GM18868 (cell line): ENCODE measurements around the gene CEP135.
"Not testable (repeated sequence)": the region's sequence is repeated elsewhere in the genome, so short reads cannot be mapped to it uniquely, and the experiment has no call there.

Experiments used
- ATAC-seq: cut with Tn5 transposase; IDR thresholded peaks from one replicate; pipeline ENCODE4 v1.9.1; 2021; ENCODE audit warnings: mild to moderate bottlenecking, moderate library complexity; ENCODE audit not compliant: unreplicated experiment

Gene CEP135, protein sequence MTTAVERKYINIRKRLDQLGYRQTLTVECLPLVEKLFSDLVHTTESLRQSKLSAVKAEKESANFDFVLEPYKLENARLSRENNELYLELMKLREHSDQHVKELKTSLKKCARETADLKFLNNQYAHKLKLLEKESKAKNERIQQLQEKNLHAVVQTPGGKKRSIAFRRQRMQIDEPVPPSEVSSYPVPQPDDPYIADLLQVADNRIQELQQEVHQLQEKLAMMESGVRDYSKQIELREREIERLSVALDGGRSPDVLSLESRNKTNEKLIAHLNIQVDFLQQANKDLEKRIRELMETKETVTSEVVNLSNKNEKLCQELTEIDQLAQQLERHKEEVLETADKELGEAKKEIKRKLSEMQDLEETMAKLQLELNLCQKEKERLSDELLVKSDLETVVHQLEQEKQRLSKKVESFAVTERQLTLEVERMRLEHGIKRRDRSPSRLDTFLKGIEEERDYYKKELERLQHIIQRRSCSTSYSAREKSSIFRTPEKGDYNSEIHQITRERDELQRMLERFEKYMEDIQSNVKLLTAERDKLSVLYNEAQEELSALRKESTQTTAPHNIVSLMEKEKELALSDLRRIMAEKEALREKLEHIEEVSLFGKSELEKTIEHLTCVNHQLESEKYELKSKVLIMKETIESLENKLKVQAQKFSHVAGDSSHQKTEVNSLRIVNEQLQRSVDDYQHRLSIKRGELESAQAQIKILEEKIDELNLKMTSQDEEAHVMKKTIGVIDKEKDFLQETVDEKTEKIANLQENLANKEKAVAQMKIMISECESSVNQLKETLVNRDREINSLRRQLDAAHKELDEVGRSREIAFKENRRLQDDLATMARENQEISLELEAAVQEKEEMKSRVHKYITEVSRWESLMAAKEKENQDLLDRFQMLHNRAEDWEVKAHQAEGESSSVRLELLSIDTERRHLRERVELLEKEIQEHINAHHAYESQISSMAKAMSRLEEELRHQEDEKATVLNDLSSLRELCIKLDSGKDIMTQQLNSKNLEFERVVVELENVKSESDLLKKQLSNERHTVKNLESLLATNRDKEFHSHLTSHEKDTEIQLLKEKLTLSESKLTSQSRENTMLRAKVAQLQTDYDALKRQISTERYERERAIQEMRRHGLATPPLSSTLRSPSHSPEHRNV

DNA sequence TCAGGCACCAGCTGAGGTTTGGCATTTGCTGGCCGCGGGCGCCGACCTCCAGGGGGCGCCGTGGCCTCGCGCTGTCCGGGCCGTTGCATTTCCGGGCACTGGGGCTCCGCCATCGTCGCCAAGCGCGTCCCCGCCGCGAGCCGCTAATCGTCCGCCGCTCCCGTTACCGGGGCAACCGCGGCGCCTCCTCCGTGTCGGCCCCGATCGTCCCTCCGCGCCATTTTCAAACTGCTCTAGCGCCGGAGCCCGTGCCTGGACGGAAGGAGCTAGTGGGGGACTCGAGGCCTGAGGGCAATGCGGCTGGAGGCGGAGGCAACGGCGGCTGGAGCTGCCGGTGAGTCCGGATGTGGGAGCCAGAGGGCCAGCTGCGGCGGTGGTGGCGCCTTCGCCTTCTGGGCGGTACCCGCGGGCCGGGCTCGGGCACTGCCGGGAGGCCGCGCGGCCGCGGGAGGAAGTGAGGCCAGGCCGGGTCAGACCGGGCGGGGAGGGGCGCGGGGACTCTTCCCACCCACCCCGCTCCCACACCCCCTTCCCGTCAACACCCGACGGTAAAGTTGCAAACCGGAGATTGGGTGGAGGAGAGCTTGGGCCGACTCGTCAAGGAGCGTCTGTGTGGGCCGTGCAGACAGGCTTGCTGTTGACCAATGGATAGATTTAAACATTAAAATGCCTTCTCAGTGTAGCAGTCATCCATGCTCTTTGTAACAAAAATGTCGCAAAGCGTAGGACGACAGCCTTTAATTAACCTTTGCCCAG is at the start of gene CEP135:
CEP135 (plus strand) TSS at position 220 of the 756 bp plus-strand sequence. CDS start 3,186 bp downstream, outside the sequence.
- peak; percentile 77 for ATAC-seq

DNA sequence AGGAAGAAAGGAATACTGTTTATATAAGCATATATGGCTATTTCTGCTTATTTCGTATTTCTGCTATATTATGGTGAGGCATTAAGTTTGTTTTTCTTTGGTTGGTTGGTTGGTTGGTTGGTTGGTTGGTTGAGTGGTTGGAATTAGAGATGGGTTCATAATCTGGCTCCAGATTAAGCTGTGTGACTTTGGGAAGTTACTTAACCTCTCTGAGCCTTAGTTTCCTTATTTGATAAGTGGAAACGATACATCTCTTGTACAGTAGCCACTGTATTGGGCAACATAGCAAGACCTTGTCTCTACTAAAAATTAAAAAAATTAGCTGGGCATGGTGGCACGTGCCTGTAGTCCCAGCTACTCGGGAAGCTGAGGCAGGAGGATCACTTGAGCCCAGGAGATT is 46.1 kb upstream of the CEP135 start:
- ATAC-seq: no peak

DNA sequence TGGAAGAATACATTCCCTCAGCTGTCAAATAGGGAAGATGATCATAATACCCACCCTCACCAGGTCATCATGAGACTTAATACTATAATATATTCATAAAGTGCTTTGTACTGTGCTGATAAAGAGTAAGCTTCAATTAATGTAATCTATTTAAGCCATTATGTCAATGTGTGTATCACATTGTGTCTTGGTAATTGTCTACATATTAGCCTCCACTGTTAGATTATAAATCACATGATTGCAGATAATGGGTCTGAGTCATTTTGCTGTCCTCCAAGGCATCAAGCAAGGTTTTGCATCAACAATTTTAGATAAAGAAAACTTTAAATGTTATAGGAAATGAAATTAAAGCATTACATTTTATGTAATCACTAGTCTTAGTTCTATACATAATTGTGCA is 45.2 kb upstream of the CEP135 start:
- ATAC-seq: no peak

DNA sequence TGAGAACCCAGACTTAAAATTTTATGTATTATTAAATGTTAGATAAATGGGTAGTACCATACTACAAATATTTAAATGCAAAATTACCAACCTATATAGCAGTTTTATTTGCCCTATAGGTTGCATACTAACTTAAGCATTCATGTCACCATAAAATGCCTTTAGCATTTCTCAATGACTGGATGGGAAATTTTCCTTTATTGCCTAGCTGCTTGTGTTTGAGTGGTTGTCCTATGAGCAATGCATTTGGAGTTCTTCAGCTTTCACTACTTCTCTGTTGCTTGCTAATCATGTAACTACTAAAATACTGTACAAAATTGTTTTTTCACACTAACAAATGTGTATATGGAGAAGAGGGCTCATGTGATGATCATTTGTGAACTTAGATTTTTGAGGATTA is 44.2 kb upstream of the CEP135 start:
- no peak for ATAC-seq

DNA sequence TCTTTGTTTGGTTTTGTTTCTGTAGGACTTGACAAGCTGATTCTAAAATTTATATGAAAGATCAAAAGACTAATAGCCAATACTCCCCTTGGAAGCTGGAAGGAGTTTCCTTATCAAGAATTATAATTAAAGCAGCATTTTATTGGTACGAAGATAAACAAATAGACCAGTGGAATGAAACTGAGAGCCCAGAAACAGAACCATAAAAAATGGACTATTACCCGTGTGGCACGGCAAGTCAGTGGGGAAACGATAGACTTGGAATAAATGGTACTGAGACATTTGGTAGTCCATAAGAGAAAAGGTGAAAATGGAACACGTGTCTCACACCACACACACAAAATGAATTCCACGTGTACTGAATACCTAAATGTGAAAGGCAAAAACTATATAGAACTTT is 42.4 kb upstream of the CEP135 start:
- no peak for ATAC-seq

DNA sequence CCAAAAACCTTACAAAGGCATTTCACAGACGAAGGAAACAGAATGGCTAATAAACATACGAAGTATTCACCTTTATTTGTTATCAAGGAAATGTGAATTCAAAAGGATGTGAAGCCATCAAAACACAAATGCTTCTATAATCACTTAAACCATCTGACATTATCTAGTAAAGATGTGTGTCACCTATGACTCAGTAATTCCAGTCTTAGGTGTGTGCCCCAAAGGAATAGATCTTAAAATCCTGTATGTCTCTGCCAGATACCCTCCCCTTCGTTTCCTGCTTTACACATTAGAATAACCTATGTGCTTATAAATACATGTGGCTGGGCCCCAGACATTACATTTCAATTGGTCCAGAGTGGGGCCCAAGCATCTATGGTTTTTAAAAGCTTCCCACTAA is 41.8 kb upstream of the CEP135 start:
- peak; percentile 18 for ATAC-seq

DNA sequence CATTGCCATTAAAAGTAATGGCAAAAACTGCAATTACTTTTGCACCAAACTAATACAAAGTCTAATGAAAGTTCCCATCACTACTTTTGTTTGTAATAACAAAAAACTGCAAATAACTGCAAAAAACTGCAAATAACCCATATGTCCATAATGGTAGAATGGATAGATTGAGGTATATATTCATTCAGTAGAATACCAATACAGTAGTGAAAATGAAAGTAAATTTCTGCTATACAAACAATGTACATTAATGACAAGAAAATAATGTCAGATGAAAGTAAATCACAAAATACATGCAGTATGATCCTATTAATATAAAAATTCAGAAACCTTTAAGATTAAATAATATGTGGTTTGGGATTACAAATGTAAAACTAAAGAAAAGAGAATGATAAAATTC is 41.3 kb upstream of the CEP135 start:
- peak; percentile 60 for ATAC-seq

DNA sequence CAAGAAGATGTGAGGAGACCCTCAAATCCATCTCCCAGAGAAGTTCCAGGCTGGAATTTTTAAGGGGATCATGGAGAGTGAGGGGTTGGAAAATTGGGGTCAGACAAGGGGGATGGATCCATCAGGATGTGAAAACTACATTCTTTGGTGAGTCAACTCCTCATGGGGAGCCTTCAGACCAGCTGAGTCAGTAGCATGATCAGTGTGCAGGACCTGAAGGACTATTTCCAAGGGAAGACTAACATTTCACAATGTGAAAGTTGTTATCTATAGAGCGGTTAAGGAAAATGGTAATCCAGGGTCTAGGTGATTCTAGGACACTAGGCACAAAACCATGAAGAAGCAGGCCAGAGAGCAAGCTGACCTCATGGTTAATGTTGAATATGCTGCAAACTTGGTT is 38.6 kb upstream of the CEP135 start:
- no peak for ATAC-seq

DNA sequence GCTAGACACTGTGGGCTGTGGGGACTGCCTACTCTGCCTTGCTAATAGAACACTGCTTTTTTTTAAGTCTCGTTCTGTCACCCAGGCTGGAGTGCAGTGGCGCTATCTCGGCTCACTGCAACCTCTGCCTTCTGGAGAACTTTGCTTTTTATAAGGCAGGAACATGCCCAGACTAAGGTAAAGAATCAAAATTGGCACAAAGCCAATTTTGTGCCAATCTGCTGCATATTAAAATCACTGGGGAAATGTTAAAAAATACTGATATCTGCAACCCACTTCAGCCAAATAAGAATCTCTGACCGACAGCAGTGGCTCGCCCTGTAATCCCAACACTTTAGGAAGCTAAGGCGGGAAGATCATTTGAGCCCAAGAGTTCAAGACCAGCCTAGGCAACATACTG is 36.5 kb upstream of the CEP135 start:
- ATAC-seq: no peak

DNA sequence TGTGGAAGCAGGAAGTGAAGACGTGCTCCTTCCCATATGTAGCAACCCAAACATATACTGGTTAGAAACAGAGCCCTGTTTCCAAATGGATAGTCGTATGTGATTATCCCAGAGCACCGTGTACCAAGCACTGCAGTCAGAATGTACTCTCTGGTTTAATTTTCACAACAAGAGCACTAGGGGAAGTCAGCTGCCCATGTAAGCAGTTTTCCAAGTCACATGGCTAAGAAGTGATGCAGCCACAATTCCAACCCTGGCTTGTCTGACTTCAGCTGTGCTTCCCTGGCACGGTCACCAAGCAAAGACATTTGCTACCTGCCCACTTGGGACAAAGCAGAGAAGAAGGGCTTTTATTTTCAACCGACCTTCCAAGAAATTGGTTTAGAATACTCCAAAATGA is 28.2 kb upstream of the CEP135 start:
- ATAC-seq: no peak

DNA sequence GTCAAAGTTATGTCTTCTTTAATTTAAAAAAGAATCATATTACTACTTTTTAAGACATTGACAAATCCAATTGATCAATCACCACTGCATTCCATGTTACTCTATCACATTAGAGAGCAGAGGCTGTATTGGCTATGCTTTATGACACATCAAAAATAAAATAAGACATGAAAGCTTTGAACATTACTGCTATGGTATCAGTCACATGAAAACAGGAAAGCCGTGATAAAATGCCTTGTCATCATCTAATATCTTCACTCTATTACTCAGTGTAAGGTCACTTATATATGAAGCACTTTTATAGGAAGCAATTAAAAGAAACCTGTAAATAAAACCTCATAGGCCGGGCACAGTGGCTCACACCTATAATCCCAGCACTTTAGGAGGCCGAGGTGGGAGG is 27.7 kb upstream of the CEP135 start:
- ATAC-seq: no peak

DNA sequence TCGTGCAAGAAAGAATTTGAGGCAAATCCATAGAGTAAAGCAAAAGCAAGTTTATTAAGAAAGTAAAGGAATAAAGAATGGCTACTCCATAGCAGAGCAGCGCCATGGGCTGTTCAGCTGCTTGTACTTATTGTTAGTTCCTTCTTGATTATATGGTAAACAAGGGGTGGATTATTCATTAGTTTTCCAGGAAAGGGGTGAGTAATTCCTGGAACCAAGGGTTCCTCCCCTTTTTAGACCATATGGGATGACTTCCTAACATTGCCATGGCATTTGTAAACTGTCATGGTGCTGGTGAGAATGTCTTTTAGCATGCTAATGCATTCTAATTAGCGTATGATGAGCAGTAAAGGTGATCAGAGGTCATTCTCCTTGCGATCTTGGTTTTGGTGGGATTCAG is 23.5 kb upstream of the CEP135 start:
- no peak for ATAC-seq

DNA sequence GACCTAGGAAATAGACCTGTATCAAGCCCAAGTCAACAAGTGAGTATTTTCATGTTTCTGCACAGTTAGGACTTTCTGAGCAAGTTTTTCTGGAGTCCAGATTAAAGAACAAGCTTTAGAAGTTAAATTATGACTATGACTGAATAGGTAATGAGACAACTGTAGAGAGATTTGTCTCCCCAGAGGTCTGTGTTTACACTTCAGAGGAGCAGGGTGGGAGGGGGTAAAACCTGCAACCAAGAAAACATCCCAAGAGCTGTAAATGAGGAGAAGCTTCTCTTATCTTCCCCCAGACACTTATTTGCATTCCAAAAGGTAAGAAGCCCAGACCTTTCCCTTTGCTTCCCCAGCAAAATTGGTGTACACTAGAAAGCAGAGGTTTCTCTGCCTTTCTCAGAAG is 22.1 kb upstream of the CEP135 start:
- no peak for ATAC-seq

DNA sequence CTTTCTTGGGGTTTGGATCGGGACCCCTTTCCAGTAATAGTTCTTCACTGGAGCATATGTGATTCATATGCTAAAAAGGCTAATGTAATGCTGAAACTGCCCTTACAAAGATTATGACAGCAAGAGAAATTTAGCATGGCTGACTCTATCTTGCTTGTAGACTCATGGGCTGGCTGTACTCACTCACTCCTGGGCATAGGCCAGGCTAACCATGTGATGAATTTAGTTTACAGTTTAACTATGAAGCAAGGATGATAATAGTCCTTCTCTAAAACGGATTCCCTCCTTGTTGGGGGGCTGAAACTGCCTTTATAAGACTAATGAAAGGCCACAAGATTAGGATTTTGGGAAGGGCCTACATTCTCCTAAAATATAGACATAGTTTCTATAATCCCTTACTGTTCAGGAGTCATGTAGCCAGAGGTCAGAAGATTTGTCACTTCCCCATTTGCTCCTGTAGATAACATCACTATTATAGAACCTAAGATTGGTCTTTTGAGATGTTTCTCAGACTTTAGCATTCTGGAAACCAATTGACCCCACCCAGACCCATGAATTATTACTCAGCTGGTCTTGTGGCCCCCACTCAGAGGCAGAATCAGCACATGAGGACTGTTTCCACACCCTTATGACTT is 20.8 kb upstream of the CEP135 start:
- no peak for ATAC-seq

DNA sequence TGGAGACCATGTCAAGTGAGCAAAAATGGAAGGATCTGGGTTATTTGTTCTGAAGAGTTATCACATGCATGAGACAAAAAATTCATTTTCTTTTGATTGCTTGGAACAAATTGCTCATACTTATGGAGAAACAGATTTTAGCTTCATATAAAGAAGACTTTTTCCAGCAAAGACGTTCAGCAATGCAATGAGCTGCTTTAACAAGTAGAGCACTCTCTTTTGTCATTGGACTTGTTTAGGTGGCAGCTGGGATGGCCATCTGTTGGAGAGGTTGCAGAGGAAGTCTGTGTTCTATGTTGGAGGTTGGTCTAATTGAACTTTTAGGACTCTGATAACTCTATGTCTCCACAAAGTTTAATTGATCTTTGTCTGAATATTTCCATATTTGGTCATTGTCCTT is 19.9 kb upstream of the CEP135 start:
- no peak for ATAC-seq

DNA sequence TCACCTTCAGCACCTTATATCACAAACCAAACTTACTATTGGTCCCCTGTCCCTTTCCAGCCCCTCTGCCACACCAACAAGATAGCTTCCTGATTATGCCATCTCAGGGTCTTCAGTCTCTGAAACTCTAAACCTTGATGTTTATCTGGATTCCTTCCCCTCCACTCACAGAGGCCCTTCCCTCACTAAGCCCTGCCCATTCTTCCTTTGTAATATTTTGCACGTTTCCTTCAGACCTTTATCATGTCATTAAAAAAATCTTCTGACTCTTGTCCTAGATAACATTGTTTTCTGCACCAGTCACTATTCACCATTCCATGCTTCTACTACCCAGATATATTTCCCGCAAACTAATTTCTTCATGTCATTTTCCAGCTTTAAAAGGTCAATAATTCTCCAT is 17.7 kb upstream of the CEP135 start:
- ATAC-seq: no peak

DNA sequence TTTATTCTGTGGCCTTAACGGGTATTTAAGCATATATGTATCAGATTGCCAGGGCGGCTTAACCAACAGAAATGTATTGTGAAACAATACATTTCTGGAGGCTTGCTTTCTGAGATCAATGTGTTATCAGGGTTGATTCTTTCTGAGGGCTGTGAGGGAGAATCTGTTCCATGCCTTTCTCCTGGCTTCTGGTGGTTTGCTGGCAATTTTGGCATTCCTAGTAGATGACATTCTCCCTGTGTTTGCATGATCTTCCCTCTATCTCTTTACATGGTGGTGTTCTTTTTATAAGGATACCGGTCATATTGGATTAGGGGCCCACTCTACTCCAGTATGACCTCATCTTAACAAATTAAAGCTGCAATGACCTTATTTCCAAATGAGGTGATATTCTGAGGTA is 16.9 kb upstream of the CEP135 start:
- ATAC-seq: no peak

DNA sequence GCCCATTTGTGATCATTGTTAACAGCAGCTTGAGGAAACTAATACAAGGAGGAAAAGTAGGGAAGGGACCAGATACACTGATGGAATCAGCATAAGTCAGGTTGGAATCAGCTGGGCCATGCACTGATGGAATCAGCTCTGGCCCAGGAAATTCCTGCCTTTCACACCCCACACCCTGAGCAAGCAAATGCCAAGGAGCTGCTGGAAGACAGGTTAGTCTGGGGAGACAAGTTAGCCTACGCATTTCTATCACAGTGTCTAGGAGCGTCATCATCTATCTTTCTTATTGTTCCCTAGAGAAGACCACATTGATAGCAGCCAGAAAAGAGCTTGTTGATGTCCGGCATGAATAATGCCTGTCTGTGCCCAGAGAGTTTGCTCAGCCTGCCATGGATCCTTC is 16.2 kb upstream of the CEP135 start:
- ATAC-seq: no peak

DNA sequence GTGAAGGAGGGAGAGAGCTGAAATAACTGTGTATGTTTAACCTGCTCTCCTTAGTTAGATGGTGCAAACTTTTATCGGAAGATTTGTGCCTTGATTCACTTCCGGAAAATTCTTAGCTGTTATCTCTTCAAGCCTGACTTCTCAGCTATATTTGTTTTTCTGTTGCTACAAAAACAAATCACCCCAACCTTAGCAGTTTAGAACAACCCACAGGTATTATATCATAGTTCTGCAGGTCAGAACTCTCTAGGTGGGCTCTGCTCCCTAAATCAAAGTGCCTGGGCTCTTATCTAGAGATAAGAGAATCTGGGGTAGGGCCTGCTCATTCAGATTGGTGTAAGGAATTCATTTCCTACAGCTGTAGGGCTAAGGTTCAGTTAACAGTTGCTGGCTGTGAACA is 15.1 kb upstream of the CEP135 start:
- no peak for ATAC-seq

DNA sequence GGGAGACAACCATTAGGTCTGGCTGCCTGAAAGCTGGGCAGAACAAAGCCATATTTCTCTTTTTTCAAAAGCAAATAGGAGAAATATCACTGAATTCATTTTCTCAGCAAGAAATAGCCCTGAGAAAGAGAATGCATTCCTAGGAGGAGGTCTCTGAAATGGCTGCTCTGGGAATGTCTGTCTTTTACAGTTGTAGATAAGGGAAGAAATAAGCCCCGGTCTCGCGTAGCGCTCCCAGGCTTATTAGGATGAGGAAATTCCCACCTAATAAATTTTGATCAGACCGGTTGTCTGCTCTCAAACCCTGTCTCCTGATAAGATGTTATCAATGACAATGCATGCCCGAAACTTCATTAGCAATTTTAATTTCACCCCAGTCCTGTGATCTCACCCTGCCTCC is 12.8 kb upstream of the CEP135 start:
- not testable (repeated sequence) for ATAC-seq
